K562 (cell line): ENCODE data around the gene PRKAG2. TPM values are rescaled to one million over a fixed set of nuclear protein-coding genes. Genes with fewer than 3 reads are reported as not detected.

Source experiments
- ATF1 ChIP-seq, 2 experiments: fragments of 450-650 bp in 1 of 2; IDR thresholded peaks; 2 replicates each; pipeline ENCODE4 v1.6.1; 2016; ENCODE audit warnings: missing compliant biosample characterization in 1 of 2, missing genetic modification characterization in 1 of 2
- FOXK1 ChIP-seq: sonication (generic); formaldehyde crosslinking; IDR thresholded peaks from 2 replicates; pipeline ENCODE4 v1.8.0; 2022; ENCODE audit warnings: missing genetic modification reagents, mild to moderate bottlenecking, borderline replicate concordance
- HNRNPLL ChIP-seq: fragments of 200-400 bp; formaldehyde crosslinking; IDR thresholded peaks from 2 replicates; pipeline ENCODE4 v1.6.1; 2017; ENCODE audit warnings: low read length, low read depth, mild to moderate bottlenecking; ENCODE audit not compliant: poor library complexity, severe bottlenecking
- PBX2 ChIP-seq, 2 experiments: IDR thresholded peaks in 1 of 2; conservative IDR thresholded peaks in 1 of 2; 2 replicates each; pipeline ENCODE4 v1.6.1; 2016; ENCODE audit warnings: low read depth in 2 of 2, mild to moderate bottlenecking in 1 of 2, missing compliant biosample characterization in 1 of 2, missing genetic modification characterization in 1 of 2, moderate library complexity in 1 of 2
- RBM39 ChIP-seq: fragments of 200-400 bp; formaldehyde crosslinking; optimal IDR thresholded peaks from 2 replicates; pipeline ENCODE3; 2018; ENCODE audit warnings: low read depth, low read length
- TAF15 ChIP-seq: fragments of 200-400 bp; formaldehyde crosslinking; IDR thresholded peaks from 2 replicates; pipeline ENCODE4 v1.6.1; 2017; ENCODE audit warnings: mild to moderate bottlenecking, low read depth, low read length, moderate library complexity
- TARDBP ChIP-seq: fragments of 450-650 bp; IDR thresholded peaks from 2 replicates; pipeline ENCODE4 v1.6.1; 2016
- THRB ChIP-seq: fragments of 450-650 bp; formaldehyde crosslinking; conservative IDR thresholded peaks from 2 replicates; pipeline ENCODE4 v1.4.0; 2022; ENCODE audit warnings: mild to moderate bottlenecking, missing genetic modification characterization
- ZBTB40 ChIP-seq, 2 experiments: fragments of 450-650 bp in 1 of 2; sonication (generic) in 1 of 2; formaldehyde crosslinking in 1 of 2; IDR thresholded peaks; 2 replicates each; pipeline versions ENCODE4 v1.7.1 to v1.9.0; 2016 to 2022; ENCODE audit warnings: inconsistent platforms in 1 of 2, mild to moderate bottlenecking in 1 of 2, missing genetic modification reagents in 1 of 2
- ZNF384 ChIP-seq: IDR thresholded peaks from 2 replicates; pipeline ENCODE4 v1.6.1; 2012; ENCODE audit warnings: low read depth, low read length, improper control_type of control experiment
- polyA plus RNA-seq, 8 experiments: library from polyadenylated mRNA; depleted of rRNA in 4 of 8; stranded (reverse) in 5 of 8; unstranded in 3 of 8; fragments of >200 nt; fragmentation: Nextera tagmentation in 2 of 8; fragmentation: Illumina TruSeq in 1 of 8; extraction: Ambion mirVana in 2 of 8; extraction: Trizol in 1 of 8; gene quantifications; 2 replicates each; pipeline versions ENCODE4 v1.2.1 to v1.2.3, GENCODE V29; 2011 to 2014; ENCODE audit warnings: inconsistent platforms in 1 of 8, missing spikeins in 1 of 8
- total RNA-seq, 7 experiments: library from RNA; depleted of rRNA in 6 of 7; stranded (reverse); fragments of >200 nt in 6 of 7; fragmentation: Illumina TruSeq in 2 of 7; extraction: Trizol in 2 of 7; gene quantifications; 2 replicates each; pipeline versions ENCODE4 v1.2.1 to v1.2.3, GENCODE V29; 2011 to 2021; ENCODE audit warnings: low replicate concordance in 1 of 7

PRKAG2 gene
- total and polyA plus RNA-seq, 9 of the 15 experiments (the other 6 are each of a cell fraction or from before 2014, with no cell fraction given): 0.99 to 5.6 (median 3.3) TPM

DNA sequence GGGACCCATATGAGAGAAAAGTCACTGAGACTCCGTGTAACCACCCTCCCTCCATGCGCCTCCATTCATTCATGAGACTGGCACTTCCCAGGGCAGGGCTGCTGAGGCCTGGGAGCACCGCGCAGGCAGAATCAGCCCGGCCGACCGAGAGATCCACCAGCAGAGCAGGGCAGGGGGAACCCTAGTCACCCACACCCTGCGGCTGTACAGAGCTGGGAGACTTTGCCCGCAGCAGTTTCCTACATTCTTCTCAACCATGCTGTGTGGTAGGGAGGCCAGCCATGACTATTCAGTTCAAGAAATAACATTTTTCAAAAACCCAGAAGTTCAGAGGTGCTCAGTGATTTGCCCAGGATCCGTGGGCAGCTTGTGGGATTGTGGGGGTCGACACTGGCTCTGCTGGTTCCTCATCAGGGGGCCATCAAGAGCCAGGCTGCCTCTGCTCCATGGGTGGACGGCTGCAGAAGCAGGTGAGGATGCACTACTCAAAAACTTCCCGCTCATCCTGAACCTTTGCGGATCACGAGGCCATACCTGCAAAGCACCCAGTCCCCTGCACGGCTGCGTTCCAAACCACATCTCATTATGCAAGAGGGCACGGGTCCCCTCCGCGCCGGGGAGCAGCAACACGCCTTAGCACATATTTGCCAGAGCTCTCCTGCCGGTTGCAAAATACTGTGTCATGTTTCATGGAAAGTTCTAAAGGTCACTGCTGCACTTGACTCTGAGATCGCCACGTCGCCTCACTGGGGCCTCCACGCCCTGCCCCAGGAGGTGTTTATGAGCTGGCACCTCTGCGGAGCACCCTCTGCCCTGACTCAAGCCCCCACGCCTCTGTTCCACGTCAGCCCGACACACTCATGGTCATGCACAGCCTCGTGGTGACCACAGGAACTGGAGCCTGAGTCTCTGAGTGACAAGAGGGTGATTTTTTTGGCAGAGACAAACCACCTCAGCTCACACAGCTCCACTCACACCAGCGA lies 132.0 kb downstream of the PRKAG2 start (continued):
- no peak for TF ChIP-seq THRB (CRISPR knock-in tag)
- TF ChIP-seq ZBTB40 (IDR thresholded peaks at IDR 0.05): no peak
- no peak for TF ChIP-seq ZBTB40 (CRISPR knock-in tag; IDR thresholded peaks at IDR 0.05)
- no peak for TF ChIP-seq TARDBP
- no peak for TF ChIP-seq HNRNPLL
- no peak for TF ChIP-seq FOXK1
- no peak for TF ChIP-seq RBM39
- TF ChIP-seq ATF1 (CRISPR knock-in tag; IDR thresholded peaks at IDR 0.05): no peak
- TF ChIP-seq ATF1 (tag; IDR thresholded peaks at IDR 0.05): peak; percentile 61
- no peak for TF ChIP-seq TAF15
- TF ChIP-seq PBX2 (CRISPR knock-in tag; IDR thresholded peaks at IDR 0.05; ENCODE audit: low read depth): no peak
- 0 out of 2 replicates have a peak, but pooled peaks have one; percentile 19 for TF ChIP-seq PBX2 (tag; conservative IDR thresholded peaks at IDR 0.05; ENCODE audit: low read depth)
- TF ChIP-seq ZNF384: no peak
